SK-N-DZ (cell line): ENCODE measurements around the gene CXCL10.
A peak's percentile ranks its signal among the peaks of the same experiment; 100 is the strongest.
"Not testable (repeated sequence)": the region's sequence is repeated elsewhere in the genome, so short reads cannot be mapped to it uniquely, and the experiment has no call there.

Source experiments
- DNase-seq: peaks from one replicate; pipeline ENCODE4 v3.0.0-alpha.2; 2015; ENCODE audit warnings: low spot score

Gene CXCL10

DNA sequence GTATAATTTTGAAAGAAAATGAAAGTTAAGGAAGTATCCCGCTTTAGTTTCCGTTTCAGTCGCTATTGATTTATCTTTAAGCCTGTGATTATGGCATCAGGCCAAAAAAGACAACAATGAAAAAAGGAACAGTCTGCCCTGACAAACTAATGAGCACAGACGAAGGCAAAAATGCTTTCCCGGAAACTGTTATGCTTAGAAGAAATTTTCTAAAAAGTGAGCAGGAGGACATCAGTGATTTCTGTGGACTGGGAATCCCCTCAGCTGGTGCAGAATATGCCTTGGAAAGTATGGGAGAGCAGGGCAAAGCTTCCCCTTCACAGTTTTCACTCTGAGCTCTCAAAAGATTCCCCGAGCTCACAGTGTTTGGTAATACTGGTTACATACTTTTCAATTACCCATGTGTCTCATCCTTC is 5.1 kb upstream of the CXCL10 start:
- no peak for DNase-seq

DNA sequence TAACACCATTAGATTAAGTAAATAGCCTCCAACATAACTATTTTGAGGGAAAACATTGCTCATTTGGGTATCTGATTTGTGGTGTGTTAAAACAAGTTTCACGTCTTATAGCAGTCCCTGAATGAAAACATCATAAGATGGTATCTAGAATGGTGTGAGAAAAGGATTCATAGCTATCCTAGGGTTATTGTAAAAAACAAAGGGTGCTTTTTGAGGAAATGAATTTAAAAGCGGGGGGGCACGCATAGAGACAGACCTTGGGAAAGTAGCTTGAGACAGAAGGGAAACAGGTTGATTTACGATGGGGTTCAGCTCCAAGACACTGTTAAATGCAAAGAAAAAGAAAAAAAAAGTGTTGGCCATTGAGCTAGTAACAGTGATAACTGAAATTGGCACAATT is 768 bp upstream of the CXCL10 start:
- no peak for DNase-seq

DNA sequence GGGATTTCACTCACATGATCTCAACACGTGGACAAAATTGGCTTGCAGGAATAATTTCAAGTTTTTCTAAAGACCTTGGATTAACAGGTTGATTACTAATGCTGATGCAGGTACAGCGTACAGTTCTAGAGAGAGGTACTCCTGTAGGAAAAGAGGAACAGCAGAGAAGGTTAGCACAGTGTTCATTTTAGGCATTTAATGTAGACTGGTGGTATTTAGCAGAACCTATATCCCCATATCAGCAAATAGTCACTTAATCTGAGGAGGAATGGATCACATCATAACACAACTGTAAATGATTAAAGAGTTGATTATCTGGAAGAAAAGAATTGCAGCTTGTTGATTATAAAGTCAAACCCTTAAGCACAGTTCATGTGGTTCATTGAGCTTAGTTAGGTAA is 620 bp downstream of the CXCL10 start:
- no peak for DNase-seq

DNA sequence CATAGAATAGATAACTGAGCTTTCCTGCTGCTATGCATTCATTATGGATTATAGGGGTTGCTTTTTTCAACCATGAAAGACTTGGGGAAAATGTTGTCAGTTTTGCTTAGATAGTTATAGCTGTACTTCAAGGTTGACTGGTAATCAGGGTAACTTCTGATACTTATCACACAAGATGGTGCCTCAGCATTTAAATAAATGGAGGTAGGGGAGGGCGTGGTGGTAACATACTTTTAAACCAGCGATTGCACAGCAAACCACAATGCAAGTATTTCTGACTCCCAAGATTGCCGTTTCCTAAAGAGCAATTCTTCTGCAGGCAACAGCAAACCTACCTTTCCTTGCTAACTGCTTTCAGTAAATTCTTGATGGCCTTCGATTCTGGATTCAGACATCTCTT is 1.3 kb downstream of the CXCL10 start:
- no peak for DNase-seq

DNA sequence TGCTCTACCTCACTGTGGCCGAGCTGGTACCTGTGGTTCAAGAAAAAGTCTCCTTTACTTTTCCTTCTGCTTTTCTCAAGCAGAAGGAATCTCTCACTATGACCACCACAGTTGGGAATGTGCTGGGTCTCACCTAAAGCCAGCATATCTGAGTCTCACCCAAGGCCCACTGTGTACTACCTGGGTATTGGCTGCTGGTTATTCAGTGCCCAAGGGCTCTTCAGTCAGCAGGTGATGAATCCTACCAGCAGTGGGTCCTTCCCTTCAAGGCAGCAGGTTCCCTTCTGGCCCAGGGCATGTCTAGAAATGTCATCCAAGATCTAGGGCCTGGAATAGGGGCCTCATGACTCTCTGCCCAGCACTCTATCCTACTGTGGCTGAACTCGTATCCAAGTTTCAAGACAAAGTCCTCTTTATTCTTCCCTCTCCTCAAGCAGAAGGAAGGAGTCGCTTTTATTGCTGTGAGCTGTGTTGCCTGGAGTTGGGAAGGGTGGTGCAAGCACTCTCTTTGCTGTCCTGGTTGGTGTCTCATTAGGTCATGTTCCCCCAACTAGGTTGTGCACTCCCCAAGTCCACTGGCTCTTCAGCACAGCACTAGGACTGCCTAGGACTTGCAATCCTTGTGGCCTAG is 6.1 kb downstream of the CXCL10 start:
- DNase-seq: no peak

DNA sequence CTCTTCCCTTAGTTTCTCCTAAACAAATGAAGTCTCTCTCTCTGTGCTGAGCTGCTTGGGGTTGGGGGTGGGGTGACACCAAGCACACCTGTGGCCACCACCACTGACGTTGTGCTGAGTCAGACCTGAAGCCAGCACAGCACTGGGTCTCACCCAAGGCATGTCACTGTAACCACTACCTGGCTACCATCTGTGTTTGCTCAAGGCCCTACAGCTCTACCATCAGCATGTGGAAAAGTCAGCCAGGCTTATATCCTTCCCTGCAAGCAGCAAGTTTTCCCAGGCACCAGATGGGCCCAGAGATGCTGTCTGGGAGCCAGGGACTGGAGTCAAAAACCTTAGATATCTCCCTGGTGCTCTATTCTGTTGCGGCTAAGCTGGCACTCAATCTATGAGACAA is 6.9 kb downstream of the CXCL10 start:
- DNase-seq: no peak

DNA sequence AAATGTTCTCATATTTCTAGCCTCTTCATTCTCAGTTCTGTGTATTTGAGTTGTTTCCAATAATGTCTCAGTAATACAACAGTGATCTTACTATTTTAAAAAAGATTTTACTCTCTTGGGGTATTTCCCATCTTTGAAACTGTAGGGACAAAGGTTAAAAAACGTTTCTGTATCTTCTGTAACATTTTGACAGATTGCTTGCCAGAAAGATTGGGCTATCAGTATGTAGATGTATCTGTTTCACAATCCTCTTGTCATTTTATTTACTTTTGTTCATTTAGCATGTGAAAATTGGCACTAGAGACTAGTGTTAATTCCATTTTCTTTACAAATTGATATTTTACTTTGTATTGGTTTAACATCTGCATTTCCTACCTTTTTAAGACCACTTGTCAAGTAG is 9.8 kb downstream of the CXCL10 start:
- DNase-seq: no peak

DNA sequence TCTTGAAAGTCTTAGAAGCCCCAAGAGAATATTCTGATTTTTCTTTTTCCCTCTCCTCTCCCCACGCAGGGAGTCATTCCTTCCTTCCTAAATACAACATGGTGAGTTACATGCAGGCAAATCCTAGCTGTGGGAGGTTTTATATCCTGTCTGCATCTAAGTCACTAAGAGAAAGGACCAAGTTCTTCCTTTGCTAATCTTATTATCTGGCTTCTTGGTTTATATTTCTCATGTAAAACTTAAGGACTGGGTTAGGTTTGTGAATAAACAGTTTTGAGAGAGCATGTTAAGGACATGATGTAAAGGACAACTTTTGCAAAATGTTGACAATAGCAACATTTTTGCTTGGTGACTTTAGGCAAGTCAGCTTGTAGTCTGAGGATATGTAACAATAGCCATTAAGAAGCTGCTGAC is 10.9 kb downstream of the CXCL10 start:
- DNase-seq: no peak

DNA sequence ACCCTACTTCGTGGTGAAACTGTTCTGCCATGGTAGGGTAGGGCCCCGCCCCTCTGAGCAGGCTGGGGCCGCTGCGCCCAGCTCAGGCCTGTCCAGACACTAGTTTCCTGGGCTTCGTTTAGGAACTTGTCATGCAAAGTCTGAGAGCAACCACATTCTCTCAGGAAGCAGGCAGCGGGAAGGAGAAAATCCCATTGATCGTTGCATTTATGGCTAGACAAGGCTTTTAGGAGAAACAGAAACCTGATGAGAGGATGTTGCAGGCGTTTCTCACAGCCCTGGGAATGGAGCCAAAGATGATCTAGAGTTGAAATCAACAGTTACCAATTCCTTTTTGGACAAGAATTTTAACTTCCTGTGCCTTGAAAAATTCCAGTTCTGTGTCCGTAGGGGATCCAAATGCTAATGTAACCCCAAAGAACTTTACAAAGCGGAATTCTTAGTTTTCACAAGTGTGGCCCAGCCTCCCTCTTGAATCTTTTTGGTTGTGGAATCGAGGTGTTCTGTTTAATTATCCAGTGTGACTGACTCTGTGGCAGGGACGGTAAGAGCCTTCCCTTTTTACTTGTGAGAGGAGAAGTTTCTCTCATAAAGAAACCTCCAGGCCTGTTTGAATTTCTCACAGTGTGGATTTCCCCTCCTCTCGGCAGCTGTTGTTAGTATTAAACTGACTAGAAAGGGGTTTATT is 11.5 kb downstream of the CXCL10 start:
- no peak for DNase-seq

DNA sequence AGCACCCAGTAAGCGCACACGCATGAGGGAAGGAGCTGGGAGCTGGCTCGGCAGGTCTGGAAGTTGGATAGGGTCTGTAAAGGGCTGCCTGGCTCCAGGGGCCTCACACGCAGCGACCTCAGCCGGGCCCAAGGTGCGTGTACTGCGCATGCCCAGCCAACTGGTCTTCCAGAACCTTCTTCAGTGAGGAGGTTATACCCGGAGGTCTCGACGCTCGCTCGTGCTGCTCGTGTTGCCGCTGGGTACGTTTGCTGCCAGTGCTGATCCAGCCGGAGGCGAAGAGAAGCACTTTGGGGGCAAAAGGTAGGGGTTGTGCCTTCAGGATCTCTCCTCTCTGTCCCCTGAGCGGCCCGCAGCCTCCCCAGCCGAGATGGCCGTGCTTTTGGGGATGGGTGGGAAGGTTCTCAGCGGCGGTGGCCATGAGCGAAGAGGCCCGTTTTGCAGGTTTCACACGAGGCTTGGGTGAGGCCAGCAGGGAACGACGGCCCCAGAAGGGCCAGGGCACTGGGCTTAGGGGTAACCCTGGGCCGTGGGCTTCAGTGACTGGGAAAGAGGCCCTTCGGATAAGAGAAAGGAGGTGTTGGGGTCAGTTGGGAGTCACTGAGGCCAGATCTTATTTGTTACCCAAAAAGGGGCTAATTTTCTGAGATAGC is 12.2 kb downstream of the CXCL10 start:
- no peak for DNase-seq

DNA sequence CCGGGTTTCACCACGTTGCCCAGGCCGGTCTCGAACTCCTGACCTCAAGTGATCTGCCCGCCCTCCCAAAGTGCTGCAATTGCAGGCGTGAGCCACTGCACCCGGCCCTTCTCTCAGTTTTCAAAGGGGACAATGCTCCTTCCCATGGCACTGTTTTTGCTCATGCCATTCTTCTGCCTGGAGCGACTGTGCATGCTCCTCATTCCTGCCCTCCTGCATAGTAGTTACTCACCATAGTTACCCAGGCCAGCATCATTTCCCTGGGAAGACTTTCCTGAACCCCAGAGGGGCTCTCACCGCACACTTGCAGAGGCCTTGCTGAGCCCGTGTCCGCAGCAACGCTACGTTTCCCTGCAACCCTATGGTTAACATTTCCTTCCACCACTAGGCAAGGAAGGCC is 12.7 kb downstream of the CXCL10 start:
- no peak for DNase-seq

DNA sequence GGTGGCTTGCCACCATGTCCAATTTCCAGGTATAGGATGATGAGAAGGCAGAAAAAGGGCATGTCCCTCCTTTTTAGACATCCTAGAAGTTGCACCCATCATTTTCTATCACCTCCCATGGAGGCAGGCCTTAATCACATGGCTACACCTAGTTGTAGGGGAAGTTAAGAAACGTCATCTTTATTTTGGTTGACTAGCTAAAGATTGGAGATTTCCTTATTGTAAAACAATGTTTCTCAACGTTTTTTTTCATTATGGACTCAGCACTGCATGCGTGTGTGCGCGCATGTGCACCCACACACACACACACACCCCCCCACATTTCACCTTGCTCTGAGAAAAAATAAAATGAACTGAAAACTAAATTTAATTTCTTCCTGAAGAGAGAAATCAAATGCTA is 14.0 kb downstream of the CXCL10 start:
- no peak for DNase-seq

DNA sequence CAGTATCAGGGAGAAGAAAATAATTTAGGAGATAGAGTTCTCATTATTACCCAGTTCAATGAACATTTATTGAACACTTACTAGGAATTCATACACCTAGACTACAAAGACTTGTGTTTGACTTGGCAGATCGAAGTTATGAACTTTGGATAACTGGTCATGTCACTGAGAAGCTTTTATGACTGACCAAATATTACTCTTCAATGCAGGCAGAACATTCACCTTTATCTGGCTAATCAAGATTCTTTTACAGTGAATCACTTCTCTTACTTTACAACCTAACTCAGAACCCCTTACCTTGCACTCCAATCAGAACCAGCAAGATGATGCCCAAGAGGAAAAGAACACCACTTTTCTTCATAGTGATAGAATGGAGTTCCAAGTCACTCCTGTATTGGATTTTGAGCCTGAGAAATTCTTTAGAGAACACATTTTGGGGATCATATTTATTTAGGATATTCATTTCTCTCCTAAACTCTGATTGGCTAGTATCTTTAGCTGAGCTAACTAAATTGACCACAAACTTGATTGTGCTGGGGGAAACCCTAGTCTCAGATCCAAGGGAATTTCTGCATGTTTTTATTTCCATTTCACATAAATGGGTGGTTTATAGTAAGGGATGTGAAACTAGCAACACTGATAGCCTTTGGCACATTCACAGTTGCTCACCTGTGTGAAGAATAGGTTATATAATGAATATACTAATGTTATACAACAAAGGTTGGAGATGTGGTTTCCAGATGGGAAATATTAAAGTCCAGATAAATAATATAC is 16.0 kb downstream of the CXCL10 start, which contains the start of gene CXCL9:
TSS of gene CXCL9 (minus strand) at position 421 of the 774 bp plus-strand sequence. CDS start at position 361, 60 bp downstream.
- no peak for DNase-seq

DNA sequence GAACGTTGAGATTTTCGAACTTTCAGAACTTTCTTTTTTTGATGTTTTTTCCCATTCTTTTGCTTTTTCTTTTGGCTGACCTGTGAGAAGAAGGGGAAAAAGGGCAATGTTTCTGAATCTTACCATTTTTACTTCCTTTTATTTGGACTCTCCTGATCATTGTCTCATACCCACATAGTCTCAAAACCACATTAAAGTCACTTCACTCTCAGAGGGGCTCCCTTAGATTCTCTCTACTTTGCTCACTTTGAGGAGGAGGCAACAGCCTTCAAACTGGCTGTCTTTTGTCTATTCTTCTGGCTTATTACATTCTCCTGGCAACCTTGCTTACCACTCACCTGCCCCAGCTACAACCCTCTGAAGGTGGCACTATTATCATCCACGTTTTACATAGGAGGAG is 19.7 kb downstream of the CXCL10 start:
- no peak for DNase-seq

DNA sequence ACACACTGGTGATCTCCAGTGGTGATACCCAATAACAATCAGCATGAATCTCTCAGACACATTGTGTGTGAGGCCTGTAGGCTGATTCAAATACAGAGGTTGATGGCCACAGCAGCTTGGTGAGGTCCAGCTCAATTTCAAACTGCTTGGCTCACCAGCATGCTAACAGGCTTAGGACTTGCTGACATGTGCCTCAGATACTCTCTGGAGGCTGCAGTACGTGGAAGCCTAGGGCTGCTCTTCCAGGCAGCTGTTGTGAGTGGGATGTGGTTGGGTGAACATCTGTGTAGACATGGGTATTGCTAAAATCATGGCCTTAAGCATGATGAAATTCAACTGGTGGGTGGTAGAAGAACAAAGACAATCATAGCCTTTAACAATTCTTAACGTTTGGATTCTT is 20.3 kb downstream of the CXCL10 start:
- DNase-seq: no peak

DNA sequence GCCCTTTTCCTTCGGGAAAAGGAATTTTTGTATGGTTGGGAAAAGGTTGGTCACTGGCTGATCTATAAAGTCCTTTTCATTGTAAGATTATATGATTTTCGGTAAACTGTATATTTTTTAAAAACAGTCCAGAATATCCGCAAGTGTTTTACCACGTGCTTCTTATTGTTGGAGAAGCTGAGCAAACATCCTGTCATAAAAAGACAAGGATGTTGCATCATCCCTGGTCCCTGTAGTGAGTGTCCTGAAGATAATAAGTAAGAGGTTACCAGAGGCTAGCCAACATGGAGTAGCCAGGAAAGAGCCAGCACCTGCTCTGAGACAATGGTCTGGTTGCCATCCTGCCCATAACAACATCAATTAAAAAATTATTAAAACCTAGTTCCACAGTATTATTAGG is 21.1 kb downstream of the CXCL10 start:
- no peak for DNase-seq

DNA sequence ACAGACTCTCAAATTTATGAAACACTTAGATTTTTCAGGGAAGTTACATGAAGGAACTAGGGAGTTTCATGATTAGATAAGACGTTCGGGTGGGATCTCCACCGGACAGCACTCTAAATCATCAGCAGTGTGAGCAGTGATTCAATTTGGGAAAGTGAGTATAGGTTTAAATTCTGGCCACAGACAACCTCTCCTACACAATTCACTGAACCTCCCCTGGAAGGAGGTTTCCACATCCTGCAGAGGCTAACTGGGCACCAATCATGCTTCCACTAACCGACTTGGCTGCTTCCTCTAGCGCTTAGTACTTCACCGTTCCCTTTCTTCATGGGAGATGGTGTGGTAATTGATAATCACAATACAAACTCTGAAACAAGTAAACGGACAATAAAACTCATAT is 21.6 kb downstream of the CXCL10 start:
- no peak for DNase-seq

DNA sequence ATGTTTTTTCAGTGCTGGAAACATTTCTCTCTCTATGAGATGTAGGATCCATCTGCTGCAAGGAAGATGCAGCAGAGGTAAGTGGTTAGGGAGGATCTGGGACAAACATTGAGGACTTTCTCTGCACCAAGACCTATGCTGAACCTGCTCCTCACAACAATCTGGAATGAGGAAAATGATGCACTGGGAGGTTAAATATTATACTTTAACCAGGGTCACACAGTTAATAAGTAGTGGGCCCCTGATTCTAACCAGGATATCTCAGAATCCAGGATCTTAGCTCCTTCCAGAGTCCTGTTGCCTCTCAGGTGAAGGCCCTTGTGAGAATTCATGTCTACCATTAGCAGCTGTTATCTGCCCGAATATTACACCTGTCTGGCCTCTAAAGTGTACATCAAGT is 23.0 kb downstream of the CXCL10 start:
- DNase-seq: no peak

DNA sequence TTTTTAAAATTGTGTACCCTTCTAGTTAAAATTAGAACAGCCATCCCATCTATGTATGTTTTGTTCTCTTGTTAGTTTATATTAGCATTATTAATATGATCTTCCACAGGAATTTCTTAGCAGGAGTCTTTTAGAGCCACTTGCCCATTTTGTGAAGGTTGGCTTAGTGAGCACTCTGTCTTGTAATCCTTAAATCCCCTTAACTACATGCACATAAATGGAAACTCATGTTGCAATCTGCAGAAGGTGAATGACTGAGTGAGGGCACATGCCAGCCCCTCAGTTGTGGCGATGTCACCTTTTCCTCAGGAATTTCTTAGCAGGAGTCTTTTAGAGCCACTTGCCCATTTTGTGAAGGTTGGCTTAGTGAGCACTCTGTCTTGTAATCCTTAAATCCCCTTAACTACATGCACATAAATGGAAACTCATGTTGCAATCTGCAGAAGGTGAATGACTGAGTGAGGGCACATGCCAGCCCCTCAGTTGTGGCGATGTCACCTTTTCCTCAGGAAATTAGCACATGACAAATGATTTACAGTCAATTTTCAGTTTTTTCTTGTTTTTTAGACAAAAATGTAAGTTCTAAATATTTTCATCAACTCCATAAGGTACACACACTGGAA is 24.7 kb downstream of the CXCL10 start:
- not testable (repeated sequence) for DNase-seq

DNA sequence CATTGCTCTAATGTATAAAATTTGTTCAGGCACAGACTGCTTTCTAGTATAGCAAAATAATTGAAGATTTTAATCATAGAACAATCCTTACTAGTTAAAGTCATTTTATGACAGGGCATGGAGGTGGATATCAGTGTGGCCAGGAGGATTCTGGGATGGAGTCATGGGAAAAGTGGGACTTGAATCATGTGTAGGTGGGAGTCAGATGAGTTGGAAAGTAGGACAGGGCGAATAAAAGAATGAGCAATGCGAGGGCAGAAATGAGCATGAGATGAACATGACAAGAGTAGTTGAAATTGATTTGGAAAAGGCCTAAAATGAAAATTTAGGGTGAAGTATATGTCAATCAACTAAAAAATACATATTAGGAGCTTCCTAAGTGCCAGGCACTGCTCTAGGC is 25.4 kb downstream of the CXCL10 start:
- no peak for DNase-seq

DNA sequence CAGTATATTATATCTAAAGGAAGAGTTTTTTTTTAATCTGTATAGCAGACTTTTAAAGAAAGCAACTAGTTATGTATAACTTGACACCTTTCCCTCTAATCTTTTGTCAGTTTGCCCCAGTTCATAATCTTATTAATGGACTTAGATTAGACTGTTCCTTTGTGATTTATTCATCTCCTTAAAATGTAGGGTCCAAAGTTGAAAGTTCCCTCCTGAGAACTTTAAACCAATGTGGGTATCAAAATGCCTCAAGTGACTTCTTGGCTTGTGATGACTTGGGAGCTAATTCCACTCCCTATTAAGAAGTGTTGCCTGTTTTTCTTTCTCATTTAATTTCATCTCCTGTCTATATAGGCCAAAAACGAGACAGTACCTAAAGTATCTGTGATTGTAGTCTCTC is 26.2 kb downstream of the CXCL10 start:
- DNase-seq: no peak

DNA sequence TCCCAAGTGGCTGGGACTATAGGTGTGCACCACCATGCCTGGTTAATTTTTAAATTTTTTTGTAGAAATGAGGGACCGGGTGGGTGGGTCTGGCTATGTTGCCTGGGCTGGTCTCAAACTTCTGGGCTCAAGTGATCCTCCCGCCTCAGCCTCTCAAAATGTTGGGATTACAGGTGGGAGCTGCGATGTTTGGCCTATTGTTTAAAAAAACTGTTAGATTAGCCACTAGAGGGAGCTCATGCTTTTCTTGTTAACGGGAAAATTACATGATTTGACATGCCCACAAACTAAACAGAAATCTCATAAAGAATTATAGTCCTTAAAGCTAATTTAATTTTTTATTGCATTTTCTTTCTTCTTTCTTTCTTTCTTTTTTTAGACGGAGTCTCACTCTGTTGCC is 27.6 kb downstream of the CXCL10 start:
- peak; percentile 37 for DNase-seq
